ENCODE data around the gene DIAPH3. TPM values are rescaled to one million over a fixed set of nuclear protein-coding genes. Genes with fewer than 3 reads are reported as not detected.
A peak's percentile ranks its signal among the peaks of the same experiment; 100 is the strongest.

DIAPH3 gene
- total RNA-seq, 1 donor from 2014 or later = 14.7 TPM

- no peak for DNase-seq (ENCODE audit: extremely low read depth, low read depth, low spot score)
Observed at GRCh38 chr13:59793107-59793506, 370.6 kb downstream of the DIAPH3 start.

- DNase-seq (ENCODE audit: extremely low read depth, low read depth, low spot score) = no peak
Observed at GRCh38 chr13:59790626-59791025, 373.1 kb downstream of the DIAPH3 start.

DNA sequence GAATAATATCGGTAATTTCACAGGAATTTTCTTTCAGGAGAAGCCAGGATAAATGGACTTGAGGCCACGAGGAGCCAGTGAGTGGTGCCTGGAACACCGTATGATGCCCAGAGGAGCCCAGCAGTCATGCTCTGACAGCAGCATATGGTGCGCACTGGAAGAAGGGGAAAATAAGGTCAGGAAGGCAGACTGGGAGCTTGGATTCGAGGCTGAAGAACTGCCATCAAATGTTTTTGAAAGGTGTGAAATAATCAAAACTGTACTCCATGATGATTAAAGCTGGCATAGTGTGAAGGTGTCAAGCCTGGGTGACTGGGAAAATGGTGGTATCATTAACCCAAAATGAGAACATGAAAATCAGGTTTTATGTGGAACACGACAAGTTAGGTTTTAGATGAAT lies 374.2 kb downstream of the DIAPH3 start:
- DNase-seq (ENCODE audit: extremely low read depth, low read depth, low spot score) = no peak

DNA sequence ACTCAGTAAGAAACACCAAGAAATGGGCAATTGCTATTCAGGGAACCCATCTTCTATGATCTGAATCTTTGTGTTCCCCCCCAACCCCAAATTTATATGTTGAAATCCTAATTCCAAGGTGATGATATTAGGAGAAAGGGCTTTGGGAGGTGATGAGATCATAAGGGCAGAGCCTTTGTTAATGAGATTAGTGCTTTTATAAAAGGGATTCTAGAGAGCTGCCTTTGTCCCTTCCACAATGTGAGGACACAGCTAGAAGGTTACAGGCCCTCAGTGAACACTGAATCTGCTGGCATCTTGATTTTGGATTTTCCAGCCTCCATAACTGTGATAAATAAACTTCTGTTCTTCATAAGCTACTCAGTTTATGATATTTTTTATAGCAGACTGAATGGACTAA lies 376.0 kb downstream of the DIAPH3 start:
- DNase-seq (ENCODE audit: extremely low read depth, low read depth, low spot score) = no peak

- DNase-seq (ENCODE audit: extremely low read depth, low read depth, low spot score) = no peak
Observed at GRCh38 chr13:59782696-59783095, 381.0 kb downstream of the DIAPH3 start.

DNA sequence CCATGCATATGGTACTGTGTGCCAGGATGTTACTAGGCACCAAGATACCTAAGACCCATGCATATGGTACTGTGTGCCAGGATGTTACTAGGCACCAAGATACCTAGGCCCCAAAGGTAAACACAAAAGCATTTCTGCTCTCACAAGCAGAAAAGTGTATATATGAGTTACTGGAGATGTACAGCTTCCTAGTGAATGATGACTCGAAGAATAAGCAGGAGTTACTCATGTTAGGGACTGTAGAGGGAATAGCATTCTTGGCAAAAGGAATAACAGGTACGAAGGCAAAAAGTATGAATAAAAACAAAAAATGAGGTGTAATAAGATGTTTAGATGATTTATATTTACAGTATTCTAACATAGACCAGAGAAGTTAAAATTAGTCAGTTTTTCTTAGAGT lies 383.7 kb downstream of the DIAPH3 start:
- no peak for DNase-seq (ENCODE audit: extremely low read depth, low read depth, low spot score)

GRCh38 chr13:59776924-59777690 lies 386.6 kb downstream of the DIAPH3 start:
- DNase-seq (ENCODE audit: extremely low read depth, low read depth, low spot score) = peak; percentile 37

DNA sequence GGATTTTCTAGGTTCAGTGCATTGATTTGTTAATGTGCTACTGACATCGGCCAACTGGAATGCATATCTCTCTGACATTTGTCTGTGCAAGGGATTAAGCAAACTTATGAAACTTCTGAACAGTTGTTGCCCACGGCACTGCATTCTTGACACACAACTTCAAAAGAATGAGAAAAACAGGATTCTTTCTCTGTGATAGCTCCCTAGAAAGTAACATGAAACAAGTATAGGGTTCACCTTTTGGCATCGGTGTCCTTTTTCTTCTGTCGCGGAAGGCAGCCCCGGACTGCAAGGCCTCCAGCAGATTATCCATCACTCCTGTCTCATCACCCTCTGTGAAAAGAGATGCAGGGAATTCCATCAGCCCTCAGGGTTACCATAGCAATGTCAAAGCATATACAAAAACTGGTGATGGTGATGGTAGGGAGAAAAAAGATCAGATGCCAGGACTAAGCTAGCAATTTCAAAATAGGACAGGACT lies 389.2 kb downstream of the DIAPH3 start:
- no peak for DNase-seq (ENCODE audit: extremely low read depth, low read depth, low spot score)

GRCh38 chr13:59771272-59771671 lies 392.5 kb downstream of the DIAPH3 start:
- DNase-seq (ENCODE audit: extremely low read depth, low read depth, low spot score) = no peak

- no peak for DNase-seq (ENCODE audit: extremely low read depth, low read depth, low spot score)
Observed at GRCh38 chr13:59770451-59770850, 393.3 kb downstream of the DIAPH3 start.

GRCh38 chr13:59766236-59766635 lies 397.5 kb downstream of the DIAPH3 start:
- no peak for DNase-seq (ENCODE audit: extremely low read depth, low read depth, low spot score)

DNA sequence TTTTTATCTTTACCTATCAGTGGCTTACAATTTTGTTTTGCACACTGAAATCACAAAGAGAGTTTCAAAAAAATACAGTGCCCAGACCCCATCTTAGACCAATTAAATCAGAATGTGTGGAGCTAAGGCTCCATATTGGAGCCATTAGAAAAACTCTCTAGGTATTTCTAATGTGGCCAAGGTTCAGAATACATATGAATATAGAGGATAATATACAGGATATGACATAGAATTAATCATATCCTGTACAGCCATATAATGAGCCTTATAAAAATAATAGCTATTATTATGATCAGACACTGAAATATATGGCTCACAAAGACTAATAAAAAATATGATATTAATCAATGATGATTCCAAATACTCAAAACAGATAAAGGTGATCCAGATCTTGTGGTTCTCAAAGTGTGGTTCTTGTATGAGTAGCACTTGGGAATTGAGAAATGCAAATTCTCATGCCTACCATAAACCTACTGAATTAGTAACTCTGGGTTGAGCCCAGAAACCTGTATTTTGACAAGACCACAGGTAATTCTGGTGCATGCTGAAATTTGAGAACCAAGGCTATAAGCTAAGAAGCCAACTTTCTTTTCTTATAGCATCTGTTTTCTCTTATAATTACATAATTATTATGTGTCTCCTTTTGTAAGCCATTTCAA lies 408.0 kb downstream of the DIAPH3 start:
- no peak for DNase-seq (ENCODE audit: extremely low read depth, low read depth, low spot score)

DNA sequence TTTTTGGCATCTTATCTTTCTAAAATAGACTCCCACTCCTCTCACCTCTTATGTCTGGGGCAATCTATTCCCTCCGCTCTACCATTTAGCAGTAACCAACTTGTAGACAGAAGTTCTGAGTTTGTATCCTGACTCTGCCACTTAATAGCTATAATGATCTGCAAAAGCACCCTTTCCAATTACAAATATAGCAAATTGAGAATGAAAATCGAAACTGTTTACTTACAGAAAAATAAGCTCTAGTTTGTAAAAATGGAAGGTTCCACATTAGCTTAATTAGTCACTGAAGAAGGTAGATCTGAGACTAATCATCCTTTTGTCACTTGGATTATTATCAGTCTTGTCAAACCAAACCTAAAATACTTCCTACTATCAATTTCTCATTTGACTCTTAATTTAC lies 409.3 kb downstream of the DIAPH3 start:
- no peak for DNase-seq (ENCODE audit: extremely low read depth, low read depth, low spot score)

GRCh38 chr13:59750860-59751259 lies 412.9 kb downstream of the DIAPH3 start:
- DNase-seq (ENCODE audit: extremely low read depth, low read depth, low spot score) = no peak

- no peak for DNase-seq (ENCODE audit: extremely low read depth, low read depth, low spot score)
Observed at GRCh38 chr13:59748046-59748445, 415.7 kb downstream of the DIAPH3 start.

GRCh38 chr13:59747529-59747928 lies 416.2 kb downstream of the DIAPH3 start:
- no peak for DNase-seq (ENCODE audit: extremely low read depth, low read depth, low spot score)

GRCh38 chr13:59746291-59746962 lies 417.3 kb downstream of the DIAPH3 start:
- no peak for DNase-seq (ENCODE audit: extremely low read depth, low read depth, low spot score)

DNA sequence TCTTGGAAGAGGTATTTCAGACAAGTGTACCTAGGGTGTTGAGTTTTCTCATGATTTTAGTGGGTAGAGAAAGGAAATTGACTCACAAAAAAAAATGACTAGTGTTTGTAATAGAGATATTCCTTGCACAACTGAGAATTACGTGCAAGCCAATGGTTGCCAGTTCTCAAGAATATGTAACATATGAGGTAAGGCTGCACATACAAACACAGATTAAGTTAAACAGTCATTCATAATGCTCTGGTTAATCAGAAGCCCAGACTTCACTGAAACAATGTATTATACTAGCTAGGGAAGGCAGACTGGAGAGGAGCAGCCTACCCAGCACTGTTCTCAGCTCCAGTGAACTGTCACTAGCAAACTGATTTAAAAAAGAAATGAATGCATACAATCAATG lies 418.3 kb downstream of the DIAPH3 start:
- DNase-seq (ENCODE audit: extremely low read depth, low read depth, low spot score) = no peak

DNA sequence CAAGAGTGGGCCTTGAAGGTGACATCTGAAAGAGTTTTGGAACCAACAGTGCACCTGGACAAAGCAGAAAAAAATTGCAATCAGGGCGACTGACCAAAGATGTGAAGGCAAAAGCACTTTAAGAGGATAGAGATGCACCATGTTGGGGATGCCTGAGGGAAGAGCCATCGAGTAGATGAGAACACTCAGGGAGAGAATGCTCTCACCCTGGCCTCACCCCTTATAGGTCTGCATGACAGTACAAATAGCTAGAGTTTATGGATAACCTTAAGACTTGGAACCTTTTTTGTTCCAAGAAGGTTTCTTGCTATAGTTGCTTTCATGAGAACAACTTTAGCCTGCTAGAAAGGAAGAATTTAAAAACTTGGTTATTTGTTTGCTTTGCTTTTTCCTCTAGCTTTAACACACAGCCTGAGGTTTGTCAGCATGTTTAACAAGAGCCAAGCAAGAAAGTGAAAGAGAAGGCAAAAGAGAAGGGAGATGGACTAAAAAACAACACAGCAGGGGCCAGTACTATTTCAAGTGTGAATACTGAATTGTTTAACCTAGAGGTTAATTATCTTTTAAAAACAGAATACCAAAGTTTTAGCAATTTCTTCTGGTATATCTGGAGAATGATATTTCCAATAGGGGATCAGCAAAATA lies 418.9 kb downstream of the DIAPH3 start:
- DNase-seq (ENCODE audit: extremely low read depth, low read depth, low spot score) = no peak

GRCh38 chr13:59743195-59743594 lies 420.5 kb downstream of the DIAPH3 start:
- no peak for DNase-seq (ENCODE audit: extremely low read depth, low read depth, low spot score)

DNA sequence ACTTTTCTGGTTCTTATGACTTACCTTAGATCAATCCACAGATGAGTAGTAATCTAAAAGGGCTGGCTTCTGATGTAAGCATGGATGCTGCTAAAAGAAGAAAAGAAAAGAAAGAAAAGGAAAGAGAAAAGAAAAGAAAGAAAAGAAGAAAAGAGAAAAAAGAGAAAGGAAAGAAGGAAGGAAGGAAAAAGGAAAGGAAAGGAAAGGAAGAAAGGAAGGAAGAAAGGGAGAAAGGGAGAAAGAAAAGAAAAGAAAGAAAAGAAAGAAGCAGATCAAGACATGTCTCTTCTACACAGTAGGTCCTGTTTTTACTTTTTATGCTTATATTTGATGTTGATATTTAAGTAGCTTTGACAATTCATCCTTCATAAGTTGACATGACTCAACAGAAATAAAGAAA lies 421.3 kb downstream of the DIAPH3 start:
- DNase-seq (ENCODE audit: extremely low read depth, low read depth, low spot score) = no peak

Measured in glomerular endothelial cell (primary cell).